Measurements from ENCODE around the gene FXR1.
"Not testable (repeated sequence)": the region's sequence is repeated elsewhere in the genome, so short reads cannot be mapped to it uniquely, and the experiment has no call there.

The FXR1 gene

DNA sequence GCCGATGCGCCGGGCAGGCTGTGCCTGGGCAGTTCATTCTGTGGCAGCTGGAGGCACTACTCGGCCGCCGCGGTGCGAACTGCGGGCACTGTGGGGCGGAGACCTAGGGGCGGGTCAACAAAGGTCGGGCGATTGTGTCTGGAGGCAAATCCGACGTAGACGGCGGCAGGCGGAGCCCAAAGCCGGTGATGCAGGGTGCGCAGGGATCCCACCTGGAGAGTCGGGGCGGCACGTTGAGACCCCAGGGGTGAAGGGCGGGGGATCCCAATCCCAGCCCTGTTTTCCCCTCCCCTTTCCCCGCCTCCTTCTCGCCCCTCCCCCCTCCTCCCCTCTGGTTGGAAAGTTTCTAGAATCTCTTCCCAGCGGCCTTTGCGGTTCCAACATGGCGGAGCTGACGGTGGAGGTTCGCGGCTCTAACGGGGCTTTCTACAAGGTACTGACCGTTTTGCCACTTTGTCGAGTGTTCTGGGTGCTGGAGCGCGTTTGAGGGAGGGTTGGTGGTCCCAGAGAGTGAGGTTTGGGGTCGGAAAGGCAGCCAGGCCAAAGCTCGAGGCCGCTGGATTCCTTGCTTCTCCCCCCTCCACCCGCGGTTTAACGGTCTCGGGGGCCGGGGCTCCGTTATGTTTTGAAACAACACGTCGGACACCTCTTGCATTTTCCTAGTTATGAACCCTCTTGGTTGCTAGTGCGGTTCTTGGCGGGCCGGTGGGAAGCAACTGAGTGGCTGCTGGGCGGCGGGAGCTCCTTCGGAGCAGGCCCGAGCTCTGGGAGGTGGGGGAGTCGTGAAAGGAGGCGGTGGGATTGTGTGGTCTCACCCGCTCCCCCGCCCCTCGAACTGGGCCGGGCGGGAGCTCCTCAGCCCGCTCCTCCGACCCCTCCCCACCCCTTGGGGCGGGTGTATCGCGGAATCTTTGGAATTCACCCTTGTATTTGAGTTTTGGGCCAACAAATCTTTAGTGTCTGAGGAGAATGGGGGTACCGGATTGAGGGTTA is at the start of gene FXR1:
FXR1 (plus strand) TSS at position 367 of the 993 bp plus-strand sequence; CDS start at position 383, 16 bp downstream.
- DNase-seq = peak; percentile 48

DNA sequence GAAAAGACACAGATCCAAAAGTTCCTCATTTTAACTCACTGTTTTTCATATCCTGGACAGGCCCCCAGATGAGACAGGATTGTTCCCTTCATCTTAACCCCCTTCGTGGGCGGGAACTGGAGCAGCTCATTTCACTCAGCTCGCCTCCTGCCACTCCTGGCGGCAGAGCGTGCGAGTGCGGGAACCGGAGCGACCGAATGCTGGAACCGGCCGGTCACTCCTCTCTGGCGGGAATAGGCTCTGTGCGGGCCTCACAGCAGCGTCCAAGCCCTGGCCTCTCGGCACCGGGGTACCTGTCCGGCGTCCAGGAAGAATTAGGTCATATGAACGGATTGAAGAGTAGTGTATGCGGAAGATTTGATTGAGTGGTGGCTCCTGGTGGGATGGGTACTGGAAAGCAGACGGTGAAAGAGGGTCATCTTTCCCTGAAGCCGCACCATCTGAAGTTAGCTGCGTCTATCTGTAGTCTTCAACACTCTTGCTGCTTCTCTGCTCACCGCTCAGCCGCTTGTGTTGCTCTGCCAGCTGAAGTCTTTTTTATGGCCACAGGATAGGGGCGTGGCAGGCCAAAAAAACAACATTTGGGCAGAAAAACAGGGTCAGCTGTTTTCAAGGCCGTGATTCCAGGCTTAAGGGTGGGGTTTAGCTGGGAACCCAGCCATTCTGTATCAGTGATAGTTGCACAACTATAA is 42.3 kb upstream of the FXR1 start:
- no peak for DNase-seq

DNA sequence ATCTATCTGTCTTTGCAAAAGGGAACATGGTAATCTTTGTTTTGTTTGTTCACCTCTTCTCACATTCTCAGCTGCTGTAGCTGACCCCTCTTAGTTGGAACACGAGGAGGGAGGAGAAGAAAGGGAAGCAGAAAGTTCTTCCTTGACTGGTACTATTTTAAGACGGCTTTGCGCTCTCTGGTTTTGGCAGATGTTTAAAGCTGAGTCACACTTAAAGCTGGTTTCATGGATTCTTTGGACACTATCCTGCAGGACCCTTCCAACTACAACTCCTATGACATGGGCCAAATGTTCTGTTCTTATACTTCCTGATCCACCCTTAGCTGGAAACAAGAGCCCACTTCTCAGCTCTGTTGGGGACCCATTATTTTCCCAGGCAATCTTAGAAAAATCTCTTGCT is 40.6 kb upstream of the FXR1 start:
- DNase-seq = no peak

DNA sequence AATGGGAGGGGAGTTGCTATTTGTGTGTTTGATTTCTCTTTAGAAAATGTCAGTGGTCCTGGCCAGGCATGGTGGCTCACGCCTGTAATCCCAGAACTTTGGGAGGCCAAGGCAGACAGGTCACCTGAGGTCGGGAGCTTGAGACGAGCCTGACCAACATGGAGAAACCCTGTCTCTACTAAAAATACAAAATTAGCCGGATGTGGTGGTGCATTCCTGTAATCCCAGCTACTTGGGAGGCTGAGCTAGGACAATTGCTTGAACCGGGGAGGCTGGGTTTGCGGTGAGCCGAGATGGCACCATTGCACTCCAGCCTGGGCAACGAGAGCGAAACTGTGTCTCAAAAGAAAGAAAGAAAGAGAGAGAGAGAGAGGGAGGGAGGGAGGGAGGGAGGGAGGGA is 40.0 kb upstream of the FXR1 start:
- DNase-seq = not testable (repeated sequence)

DNA sequence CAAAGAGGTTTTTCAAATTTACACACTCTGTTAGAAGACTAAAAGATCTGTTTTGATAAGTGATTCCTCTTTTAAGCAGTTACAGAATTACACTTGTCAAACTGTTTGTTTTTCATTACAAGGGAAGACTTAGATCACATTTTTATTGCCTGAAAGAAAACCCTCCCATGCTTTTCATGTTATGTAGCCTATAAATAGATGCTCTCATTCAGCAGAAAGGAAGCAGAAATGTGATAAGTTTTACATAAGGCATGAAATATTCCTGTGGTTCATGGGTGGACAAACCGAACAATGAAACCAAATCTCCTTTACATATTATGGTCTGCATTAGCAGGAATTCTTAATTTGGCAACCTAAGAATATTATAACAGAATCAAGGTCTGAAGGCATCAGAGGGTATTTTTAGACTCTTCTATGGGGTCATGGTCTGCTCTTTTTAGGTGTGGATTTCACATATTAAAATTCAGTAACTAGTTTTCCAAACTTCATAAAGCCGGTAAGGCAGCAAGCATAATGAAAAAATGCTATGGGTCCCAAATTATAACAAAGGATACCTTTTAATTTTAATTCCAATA is 37.3 kb upstream of the FXR1 start:
- no peak for DNase-seq

DNA sequence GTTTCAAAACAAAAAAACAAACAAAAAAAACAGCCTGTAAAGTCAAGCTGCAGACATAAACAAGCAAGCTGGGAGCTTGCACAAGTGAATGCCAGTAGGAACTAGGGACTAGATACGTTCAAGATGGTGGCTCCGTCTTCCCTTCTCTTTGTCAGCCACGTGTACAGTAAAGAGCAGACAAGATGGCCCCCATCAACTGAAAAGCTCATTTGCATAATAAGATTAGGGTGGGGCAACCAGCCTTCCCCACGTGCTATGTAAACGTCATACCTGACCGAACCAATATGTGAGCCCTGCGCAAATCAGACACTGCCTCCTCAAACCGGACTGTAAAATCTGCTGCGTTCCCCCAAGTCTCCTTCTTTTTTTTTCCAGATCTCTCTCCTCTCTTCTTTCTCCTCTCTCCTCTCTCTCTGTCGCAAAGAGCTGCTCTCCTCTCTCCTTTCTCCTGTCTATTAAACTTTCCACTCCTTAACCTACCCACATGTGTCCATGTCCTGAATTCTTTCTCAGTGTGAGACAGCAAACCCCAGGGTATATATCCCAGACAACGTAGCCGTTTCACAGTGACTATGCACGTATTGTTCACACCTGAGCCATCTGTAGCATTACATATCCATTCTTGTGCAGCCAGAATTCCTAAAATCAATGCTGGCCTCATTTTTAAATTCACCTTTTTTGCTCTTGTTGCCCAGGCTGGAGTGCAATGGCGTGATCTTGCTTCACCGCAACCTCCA is 31.2 kb upstream of the FXR1 start:
- DNase-seq = no peak

DNA sequence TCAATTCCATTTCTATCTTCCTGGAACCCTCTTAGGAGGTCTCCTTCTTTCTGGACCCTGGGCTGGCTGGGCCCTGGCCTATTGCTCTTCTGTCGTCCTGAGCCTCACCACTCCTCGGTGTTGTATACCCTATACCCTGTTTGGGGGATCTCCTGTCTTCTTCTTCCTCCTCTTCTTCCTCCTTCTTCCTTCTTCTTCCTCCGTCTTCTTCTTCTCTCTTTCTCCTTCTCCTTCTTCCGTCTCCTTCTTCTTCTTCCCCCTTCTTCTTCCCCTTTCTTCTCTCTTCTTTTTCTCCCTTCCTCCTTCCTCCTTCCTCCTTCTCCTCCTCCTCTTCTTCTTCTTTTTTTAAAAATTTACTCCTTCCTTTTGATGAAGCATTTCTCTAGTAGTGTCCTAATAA is 30.4 kb upstream of the FXR1 start:
- DNase-seq = no peak

DNA sequence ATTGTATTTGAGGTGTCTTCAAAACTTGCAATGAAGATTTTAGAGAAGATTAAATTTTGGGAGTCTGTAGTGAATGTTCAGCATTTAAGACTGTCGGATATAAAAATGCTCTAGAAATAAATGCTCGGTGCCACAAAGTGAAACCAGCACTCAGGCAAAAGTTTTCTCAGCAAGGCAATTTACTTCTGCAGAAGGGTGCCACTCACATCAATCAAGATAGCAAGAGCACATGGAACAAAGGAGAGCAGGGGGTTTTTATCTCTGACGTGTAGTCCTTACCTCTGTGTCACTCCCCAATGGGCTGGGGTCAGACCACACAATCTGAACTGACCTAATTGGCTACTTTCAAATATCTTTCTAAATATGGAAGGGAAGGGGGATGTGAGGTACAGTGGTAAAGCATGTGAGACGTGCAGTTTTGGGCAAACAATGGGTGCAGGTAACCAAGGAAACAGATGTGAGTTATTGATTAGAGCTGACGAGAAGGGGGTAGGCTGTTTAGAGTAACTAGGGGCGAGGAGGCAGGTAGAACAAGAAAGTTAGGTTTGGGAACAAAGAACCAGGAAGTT is 23.4 kb upstream of the FXR1 start:
- no peak for DNase-seq

DNA sequence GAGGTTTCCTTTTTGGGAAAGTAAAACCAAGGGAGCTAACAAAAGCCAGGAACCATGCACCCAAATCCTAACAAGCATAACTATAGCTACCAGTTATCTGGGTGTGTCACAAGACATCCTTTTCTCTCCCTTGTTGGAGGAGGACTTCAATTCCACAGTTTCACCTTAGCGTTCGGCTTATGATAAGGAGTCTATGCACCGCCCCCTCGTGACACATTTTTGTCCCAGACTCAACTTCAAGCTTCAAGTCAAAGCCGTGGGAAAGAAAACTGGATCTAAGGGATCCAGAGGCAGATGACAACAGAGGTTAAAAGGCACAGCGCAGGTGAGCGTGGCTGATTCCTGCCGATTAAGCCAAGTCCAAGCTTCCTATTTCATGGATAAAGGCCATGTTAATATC is 13.9 kb upstream of the FXR1 start:
- DNase-seq = no peak

DNA sequence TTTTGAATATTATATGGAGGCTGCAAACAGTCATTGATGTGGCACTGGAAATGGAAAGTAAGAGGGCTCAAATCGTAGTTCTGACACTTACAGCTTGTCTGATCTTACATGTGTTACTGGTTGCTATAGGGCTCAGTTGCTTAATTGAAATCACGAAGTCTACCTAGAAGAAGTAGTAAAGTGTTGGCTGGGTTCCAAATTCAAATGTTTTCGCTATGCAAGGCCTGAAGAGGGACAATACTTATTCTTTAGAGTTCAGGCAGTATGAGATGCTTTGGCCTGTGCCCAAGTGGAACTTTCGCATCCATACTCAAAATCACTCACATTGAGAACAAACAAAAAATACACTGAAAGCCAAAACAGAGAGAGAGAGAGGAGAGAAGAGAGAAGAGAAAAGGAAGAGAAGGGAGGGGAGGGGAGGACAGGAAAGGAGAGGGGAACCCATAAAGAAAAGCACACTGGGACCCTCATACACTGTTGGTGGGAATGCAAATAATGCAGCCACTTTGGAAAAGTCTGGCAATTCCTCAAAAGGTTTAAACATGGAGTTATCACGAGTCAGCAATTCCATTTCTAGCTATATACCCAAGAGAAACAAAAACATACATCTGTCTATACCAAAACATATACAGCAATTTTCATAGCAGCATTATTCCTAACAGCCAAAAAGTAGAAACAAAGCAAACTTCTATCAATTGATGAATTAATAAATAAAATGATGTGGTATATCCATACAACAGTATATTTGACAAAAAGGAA is 2.9 kb upstream of the FXR1 start:
- DNase-seq = no peak

DNA sequence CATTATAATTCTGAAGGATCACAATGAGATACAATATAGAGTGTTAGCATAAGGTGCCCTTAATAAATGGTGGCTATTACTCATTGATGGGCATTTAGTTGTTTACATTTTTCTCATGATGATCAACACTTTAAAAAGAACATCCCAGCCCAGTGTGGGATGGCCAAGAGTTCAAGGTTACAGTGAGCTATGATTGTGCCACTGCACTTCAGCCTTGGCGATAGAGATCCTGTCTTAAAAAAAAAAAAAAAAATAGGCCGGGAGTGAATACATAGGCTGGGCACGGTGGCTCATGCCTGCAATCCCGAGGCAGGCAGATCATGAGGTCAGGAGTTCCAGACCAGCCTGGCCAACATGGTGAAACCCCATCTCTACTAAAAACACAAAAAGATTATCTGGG is 1.6 kb upstream of the FXR1 start:
- DNase-seq = no peak

DNA sequence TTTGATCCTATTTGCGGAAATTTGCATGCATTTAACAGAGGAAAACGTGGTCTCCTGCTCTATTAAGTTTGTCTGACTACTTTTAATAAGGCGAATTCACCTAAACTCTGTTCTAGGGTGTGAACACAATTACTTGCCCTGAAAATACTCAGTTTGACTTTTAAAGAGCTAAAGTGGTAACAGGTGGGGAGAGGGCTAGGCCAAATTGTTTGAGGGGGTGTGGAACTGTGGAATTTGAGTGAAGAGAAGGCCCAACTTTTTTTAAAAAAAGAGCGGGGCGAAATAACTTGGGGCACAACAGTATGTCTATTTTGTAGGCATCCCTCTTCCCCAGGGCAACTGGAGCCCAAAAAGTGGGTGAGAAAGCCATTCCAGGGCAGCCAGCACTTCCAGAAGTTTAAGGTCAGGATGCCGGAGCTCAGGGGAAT is 580 bp upstream of the FXR1 start:
- DNase-seq = no peak

DNA sequence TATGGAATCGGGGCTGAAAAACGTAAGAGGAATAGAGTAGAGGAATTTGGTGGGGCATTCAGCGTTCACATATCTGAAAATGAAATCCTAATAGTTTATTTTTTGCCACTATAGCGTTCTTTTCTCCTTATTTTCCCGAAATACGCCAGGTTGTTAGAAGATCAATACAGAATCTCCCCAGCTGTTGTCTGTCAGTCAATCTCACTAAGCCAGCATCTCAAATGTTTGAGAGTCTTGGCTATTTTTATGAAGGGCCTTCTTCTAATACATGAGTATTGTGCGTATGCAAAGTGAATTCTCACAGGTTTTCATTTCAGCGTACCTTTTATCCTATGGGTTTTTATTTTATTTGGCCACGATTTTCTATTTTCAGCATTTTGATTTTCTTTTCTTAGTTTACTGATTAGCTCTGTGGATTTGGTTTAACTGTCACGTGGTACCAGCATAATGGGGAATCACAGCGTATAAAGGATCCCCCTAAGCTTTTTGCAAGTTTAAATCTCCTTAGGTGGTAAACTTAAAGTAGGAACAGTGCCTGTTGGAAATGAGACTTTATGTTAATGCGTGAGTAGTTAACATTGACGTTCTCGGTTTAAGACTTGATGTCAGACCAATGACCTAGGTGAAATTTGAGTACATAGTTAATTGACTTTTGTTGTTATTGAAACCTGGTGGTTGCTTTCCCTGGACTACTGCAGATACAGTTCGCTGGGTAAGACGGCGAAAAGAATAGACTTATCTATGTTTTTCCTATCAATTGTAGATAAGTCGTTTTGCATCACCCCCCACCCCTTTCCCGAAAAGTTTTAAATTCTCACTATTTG is 1.3 kb downstream of the FXR1 start:
- no peak for DNase-seq

DNA sequence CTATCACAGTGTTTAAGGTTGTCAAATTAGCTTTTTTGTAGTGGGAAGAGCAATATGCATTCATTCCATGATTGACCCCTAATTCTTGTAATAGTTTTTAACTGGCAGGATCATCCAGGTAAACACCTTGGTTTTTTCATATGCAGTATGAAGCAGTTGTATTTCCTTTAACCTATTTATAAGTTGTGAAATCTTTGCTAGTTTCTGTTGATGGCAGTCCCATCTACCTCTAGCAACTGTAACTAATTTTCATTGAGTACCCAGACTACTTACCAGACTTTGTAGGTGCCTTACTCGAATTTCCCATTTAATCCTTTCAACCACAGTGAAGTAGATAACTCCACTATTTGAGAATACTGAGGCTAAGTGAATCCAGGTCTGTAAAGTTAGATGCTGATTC is 6.1 kb downstream of the FXR1 start:
- DNase-seq = no peak

DNA sequence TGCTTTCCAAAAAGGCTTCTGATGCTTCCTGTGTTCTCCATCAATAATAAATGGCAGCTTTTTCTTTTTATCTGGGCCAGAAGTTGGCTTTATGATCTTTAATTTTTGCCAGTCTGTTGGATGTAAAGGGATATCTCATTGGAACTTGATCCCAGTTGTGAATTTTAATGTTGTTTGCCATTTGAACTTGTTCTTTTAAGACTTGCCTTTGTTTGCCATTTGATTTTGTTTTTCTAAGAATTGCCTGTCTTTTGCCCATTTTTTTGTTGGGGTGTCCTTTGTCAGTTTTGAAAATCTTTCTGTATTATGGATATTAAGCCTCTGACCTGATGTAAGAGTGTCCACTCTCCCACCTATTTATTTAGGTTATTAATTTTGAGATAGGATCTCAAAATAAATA is 9.8 kb downstream of the FXR1 start:
- DNase-seq = no peak

DNA sequence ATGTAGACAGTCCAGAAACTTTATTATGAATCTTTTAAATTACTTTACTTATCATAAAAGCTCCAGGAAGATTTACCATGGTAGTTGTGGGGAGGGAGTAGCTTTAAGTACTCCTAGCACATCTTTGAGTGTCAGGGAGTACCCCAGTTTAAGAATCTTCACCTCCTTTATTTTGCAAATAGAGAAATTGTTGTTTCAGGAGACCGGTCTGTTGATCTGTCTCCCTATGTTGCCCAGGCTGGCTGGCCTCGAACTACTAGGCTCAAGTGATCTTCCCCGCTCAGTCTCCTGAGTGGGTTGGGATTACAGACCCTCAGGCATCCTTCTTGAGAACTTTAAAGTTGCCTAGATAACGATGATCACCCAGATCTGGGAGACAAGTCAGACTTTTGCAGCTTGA is 11.1 kb downstream of the FXR1 start:
- DNase-seq = no peak

DNA sequence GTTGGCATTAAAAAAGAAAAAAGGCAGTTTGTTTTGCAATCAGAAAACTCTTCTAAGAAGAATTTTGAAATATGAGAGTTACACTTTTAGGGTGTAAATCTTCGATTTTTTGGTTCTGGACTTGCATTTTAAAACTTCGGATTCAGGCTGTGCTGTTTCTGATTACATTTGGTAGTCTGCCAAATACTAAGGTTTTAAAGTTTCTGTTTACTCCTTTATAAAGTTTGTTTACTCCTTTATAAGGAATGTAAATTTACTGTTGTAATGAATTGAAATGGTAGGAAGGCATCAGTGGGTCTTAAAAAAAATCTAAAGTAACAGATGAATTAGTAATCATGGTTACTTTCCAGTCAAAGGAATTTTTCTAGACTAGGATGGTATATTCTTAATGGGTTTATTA is 14.1 kb downstream of the FXR1 start:
- no peak for DNase-seq

DNA sequence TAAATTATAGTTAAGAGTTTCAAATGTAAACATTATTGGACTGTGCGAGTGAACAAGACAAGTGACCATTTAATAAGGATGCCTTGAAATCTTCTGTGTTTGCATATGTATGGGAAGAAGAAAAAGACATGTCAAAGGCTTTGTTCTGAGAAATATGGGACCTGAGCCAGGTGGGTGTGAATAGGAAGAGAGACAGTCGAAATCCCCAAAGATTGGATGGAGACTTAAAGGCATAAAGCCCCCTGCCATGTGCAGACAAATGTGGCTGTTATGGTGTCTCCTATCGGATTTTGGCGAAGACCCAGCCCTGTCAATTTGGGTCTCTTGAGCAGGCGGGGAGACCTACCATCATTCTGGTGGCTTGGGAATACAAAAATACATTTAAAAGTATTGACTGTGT is 16.9 kb downstream of the FXR1 start:
- no peak for DNase-seq

DNA sequence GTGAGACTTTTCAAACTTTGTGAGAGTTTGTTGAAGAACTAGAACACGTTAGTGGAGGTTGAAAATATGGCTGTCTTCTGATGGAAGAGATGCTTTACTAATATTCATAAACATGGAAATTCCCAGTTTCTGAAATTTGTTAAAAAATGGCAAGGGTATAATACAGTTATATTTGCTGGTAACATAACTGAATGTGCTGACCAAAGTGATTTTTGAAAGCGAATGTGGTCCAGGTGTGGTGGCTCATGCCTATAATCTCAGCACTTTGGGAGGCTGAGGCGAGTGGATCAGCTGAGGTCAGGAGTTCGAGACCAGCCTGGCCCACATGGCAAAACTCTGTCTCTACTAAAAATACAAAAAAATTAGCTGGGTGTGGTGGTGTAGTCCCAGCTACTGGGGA is 18.1 kb downstream of the FXR1 start:
- DNase-seq = no peak

DNA sequence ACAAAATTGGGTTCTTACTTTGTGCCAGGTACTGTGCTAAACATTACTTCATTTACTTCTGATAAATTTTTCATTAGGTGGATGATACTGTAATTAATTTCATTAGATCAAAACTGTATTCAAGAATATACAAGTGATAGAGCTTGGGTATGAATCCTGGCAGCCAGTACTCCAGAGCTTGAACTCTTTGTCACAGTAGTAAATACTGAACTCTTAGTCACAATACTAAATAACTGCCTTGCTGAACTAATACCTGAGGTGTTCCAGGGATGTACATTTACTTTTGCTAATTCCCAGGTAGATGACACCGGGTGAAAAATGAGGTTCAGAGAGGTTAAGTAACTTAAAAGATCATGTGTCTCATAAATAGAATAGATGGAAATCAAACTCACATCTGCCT is 20.3 kb downstream of the FXR1 start:
- DNase-seq = no peak

DNA sequence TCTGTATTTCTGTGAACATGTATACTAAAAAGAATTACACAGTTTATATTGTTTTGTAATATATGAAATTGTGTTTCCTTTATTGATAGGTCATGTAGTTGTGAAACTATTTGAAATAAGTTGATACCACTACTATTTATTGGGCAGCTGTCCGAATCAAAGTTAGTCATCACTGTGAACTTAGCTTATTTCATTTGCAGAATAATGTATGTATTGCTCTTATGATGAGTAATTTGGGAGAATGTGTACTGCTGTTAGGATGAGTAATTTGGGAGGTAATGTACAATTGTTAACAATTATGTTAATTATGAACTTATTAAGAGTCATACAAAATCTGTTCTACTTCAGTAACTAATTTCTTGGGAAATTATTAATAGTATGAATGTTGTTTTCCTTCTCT is 22.2 kb downstream of the FXR1 start:
- DNase-seq = no peak

All from NCI-H1048 (cell line).